Measurements from ENCODE around the gene EPPIN. TPM values are rescaled to one million over a fixed set of nuclear protein-coding genes. Genes with fewer than 3 reads are reported as not detected.
"Not testable (repeated sequence)": the region's sequence is repeated elsewhere in the genome, so short reads cannot be mapped to it uniquely, and the experiment has no call there.

EPPIN gene
- total RNA-seq, 2 experiments from 2014 or later, result not detected

- CTCF ChIA-PET, result interaction anchor here (0.6 to 2.2 kb wide), 2 partner anchors 81 to 193 kb away, joined by 3 to 8 read pairs; no protein-coding TSS in a partner anchor
- no peaks in the 10 kb centered on the region for H3K4me1 Mint-ChIP-seq (ENCODE audit: low read depth)
- peaks cover 13% of the 10 kb centered on the region for H3K27me3 Mint-ChIP-seq
- H3K9me3 Mint-ChIP-seq, result no peaks in the 10 kb centered on the region
- intact Hi-C loops (cut with micrococcal nuclease), result no loop called here
- no peak for TF ChIP-seq CTCF (IDR thresholded peaks at IDR 0.05)
- DNase-seq, result no peak
- ATAC-seq, result no peak
- H3K4me3 Mint-ChIP-seq, result no peak overlapping the region
- POLR2A ChIA-PET, result no interaction called here
- no peaks in the 10 kb centered on the region for H3K36me3 Mint-ChIP-seq (ENCODE audit: low read depth)
- H3K27ac Mint-ChIP-seq, result no peak overlapping the region
These were observed 31.0 kb upstream of the EPPIN start for GRCh38 chr20:45578231-45578630.

GRCh38 chr20:45576995-45577394 is 29.8 kb upstream of the EPPIN start:
- no peak for TF ChIP-seq CTCF (IDR thresholded peaks at IDR 0.05)
- H3K27ac Mint-ChIP-seq, result no peak overlapping the region
- intact Hi-C loops (cut with micrococcal nuclease), result no loop called here

GRCh38 chr20:45575931-45576330 is 28.7 kb upstream of the EPPIN start:
- H3K4me1 Mint-ChIP-seq (ENCODE audit: low read depth), result no peaks in the 10 kb centered on the region
- no peak for TF ChIP-seq CTCF (IDR thresholded peaks at IDR 0.05)
- H3K27me3 Mint-ChIP-seq, result peaks cover 18% of the 10 kb centered on the region
- intact Hi-C loops (cut with micrococcal nuclease), result no loop called here
- no peak overlapping the region for H3K27ac Mint-ChIP-seq
- H3K9me3 Mint-ChIP-seq, result no peaks in the 10 kb centered on the region
- H3K36me3 Mint-ChIP-seq (ENCODE audit: low read depth), result no peaks in the 10 kb centered on the region
- ChIA-PET CTCF (no interaction called here), POLR2A (no interaction called here)
- H3K4me3 Mint-ChIP-seq, result no peak overlapping the region
- no peak for ATAC-seq
- no peak for DNase-seq

More at GRCh38 chr20:45576995-45577394, 29.8 kb upstream of the EPPIN start:
- no peaks in the 10 kb centered on the region for H3K9me3 Mint-ChIP-seq
- H3K36me3 Mint-ChIP-seq (ENCODE audit: low read depth), result no peaks in the 10 kb centered on the region
- ChIA-PET POLR2A (no interaction called here), CTCF (no interaction called here)
- H3K4me1 Mint-ChIP-seq (ENCODE audit: low read depth), result no peaks in the 10 kb centered on the region
- H3K27me3 Mint-ChIP-seq, result peaks cover 17% of the 10 kb centered on the region
- ATAC-seq (no peak), DNase-seq (no peak)
- H3K4me3 Mint-ChIP-seq, result no peak overlapping the region

GRCh38 chr20:45569650-45570049 is 22.4 kb upstream of the EPPIN start:
- POLR2A ChIA-PET, H3K27ac Mint-ChIP-seq: not testable (repeated sequence)

GRCh38 chr20:45564760-45565276 is 17.6 kb upstream of the EPPIN start:
- H3K36me3 Mint-ChIP-seq (ENCODE audit: low read depth), result no peaks in the 10 kb centered on the region
- DNase-seq, result no peak
- peaks cover 26% of the 10 kb centered on the region for H3K27me3 Mint-ChIP-seq
- no peak for ATAC-seq
- H3K4me3 Mint-ChIP-seq, result no peak overlapping the region
- no peak for TF ChIP-seq CTCF (IDR thresholded peaks at IDR 0.05)
- ChIA-PET POLR2A (no interaction called here), CTCF (interaction anchor here (1.0 kb wide), 1 partner anchor 206 kb away, joined by 3 read pairs; no protein-coding TSS in a partner anchor)
- intact Hi-C loops (cut with micrococcal nuclease), result no loop called here
- H3K4me1 Mint-ChIP-seq (ENCODE audit: low read depth), result no peaks in the 10 kb centered on the region
- peaks cover 2% of the 10 kb centered on the region for H3K9me3 Mint-ChIP-seq
- H3K27ac Mint-ChIP-seq, result no peak overlapping the region

More at GRCh38 chr20:45569650-45570049, 22.4 kb upstream of the EPPIN start:
- CTCF ChIA-PET; ATAC-seq; intact Hi-C loops (cut with micrococcal nuclease); H3K9me3 Mint-ChIP-seq; H3K36me3 Mint-ChIP-seq (ENCODE audit: low read depth); H3K4me3 Mint-ChIP-seq; H3K4me1 Mint-ChIP-seq (ENCODE audit: low read depth); DNase-seq: not testable (repeated sequence)
- peaks cover 18% of the 10 kb centered on the region for H3K27me3 Mint-ChIP-seq

Data from activated CD8-positive, alpha-beta T cell treated with anti-CD3 and anti-CD28 coated beads for 36 hours (primary cell).